Naive thymus-derived CD8-positive, alpha-beta T cell (primary cell): Measurements from ENCODE around the gene CCDC61. TPM values are rescaled to one million over a fixed set of nuclear protein-coding genes. Genes with fewer than 3 reads are reported as not detected.

Source experiments
- ATAC-seq, 2 donors: fragments of 150-1000 bp; cut with Tn5 transposase in 1 of 2; sonication (Bioruptor Pico), chemical (Tn5 transposase) in 1 of 2; 1 replicate in 1 of 2; 2 replicates in 1 of 2; pipeline ENCODE4 v1.10.0; 2021; ENCODE audit warnings: mild to moderate bottlenecking in 2 of 2, moderate library complexity in 2 of 2
- POLR2A ChIA-PET: fragments of 350-600 bp; sonication (Branson Sonifier 250); formaldehyde crosslinking; loops from one replicate; lab custom pipeline; 2021; ENCODE audit warnings: antibody characterized with exemption; lab: Charles Lee
- DNase-seq, 10 donors: peaks; one replicate each; pipeline versions ENCODE4 v3.0.0 to v3.0.0-alpha.2; 2020 to 2022
- H3K27ac Mint-ChIP-seq, 10 donors: one replicate each; pipeline ENCODE4 v1.8.0; 2020 to 2022; ENCODE audit warnings: mild to moderate bottlenecking in 10 of 10, mixed read lengths in 10 of 10, moderate library complexity in 4 of 10, inconsistent platforms in 1 of 10
- H3K27me3 Mint-ChIP-seq, 5 donors: one replicate each; pipeline ENCODE4 v1.8.0; 2021 to 2022; ENCODE audit warnings: mixed read lengths in 5 of 5
- H3K36me3 Mint-ChIP-seq, 3 donors: one replicate each; pipeline ENCODE4 v1.8.0; 2020 to 2022; ENCODE audit warnings: mixed read lengths in 3 of 3, mild to moderate bottlenecking in 2 of 3, inconsistent platforms in 1 of 3
- H3K4me1 Mint-ChIP-seq, 4 donors: one replicate each; pipeline ENCODE4 v1.8.0; 2021 to 2022; ENCODE audit warnings: mixed read lengths in 4 of 4
- H3K4me3 Mint-ChIP-seq, 10 donors: one replicate each; pipeline ENCODE4 v1.8.0; 2020 to 2022; ENCODE audit warnings: mild to moderate bottlenecking in 10 of 10, mixed read lengths in 10 of 10, moderate library complexity in 6 of 10, inconsistent platforms in 1 of 10
- H3K9me3 Mint-ChIP-seq, 9 donors: one replicate each; pipeline ENCODE4 v1.8.0; 2020 to 2022; ENCODE audit warnings: mixed read lengths in 9 of 9, mild to moderate bottlenecking in 3 of 9, inconsistent platforms in 1 of 9, moderate library complexity in 1 of 9
- polyA plus RNA-seq, 3 donors: library from polyadenylated mRNA; unstranded; fragments of 300-500 nt; fragmentation: Illumina TruSeq; gene quantifications; one replicate each; pipeline ENCODE4 v1.2.3, GENCODE V29; 2021
- total RNA-seq, 8 experiments: library from RNA in 2 of 8; stranded (reverse) in 2 of 8; gene quantifications; one replicate each; pipeline ENCODE4 v1.2.3 and lab custom pipeline; 2021 to 2026

The CCDC61 gene
- total and polyA plus RNA-seq, 5 experiments from 2014 or later: 7.9 to 38.9 (median 12.1) TPM

- ATAC-seq (no peak), DNase-seq (no peak)
- Mint-ChIP-seq H3K36me3 (peaks cover 0 to 2% (median 0%) of the 10 kb centered on the region in 3 donors), H3K27ac (no peak overlapping the region), H3K4me3 (no peak overlapping the region), H3K4me1 (no peaks in the 10 kb centered on the region), H3K27me3 (peaks cover 10 to 28% (median 23%) of the 10 kb centered on the region in 5 donors), H3K9me3 (peaks cover 0 to 6% (median 0%) of the 10 kb centered on the region in 9 donors)
- POLR2A ChIA-PET: no interaction called here
Observed at GRCh38 chr19:46035546-46035945, 40.3 kb downstream of the CCDC61 start.

GRCh38 chr19:46035986-46036743 lies 40.9 kb downstream of the CCDC61 start:
- H3K9me3 Mint-ChIP-seq: peaks cover 0 to 6% (median 0%) of the 10 kb centered on the region in 9 donors
- H3K36me3 Mint-ChIP-seq: peaks cover 0 to 2% (median 0%) of the 10 kb centered on the region in 3 donors
- DNase-seq (no peak), ATAC-seq (no peak)
- peaks cover 14 to 33% (median 24%) of the 10 kb centered on the region in 5 donors for H3K27me3 Mint-ChIP-seq
- POLR2A ChIA-PET: interaction anchor here (0.7 kb wide), 1 partner anchor 8 kb away, joined by 4 read pairs; no protein-coding TSS in a partner anchor
- H3K4me3 Mint-ChIP-seq: no peak overlapping the region
- no peaks in the 10 kb centered on the region for H3K4me1 Mint-ChIP-seq
- peak overlapping the region in 1 of 10 donors; percentile 53 for H3K27ac Mint-ChIP-seq

GRCh38 chr19:46036744-46037128 lies 41.5 kb downstream of the CCDC61 start:
- H3K9me3 Mint-ChIP-seq: peaks cover 0 to 6% (median 0%) of the 10 kb centered on the region in 9 donors
- peak overlapping the region in 2 of 10 donors; percentile 25 to 53 for H3K27ac Mint-ChIP-seq
- POLR2A ChIA-PET: interaction anchor here (0.7 kb wide), 1 partner anchor 9 kb away, joined by 4 read pairs; no protein-coding TSS in a partner anchor
- no peaks in the 10 kb centered on the region for H3K4me1 Mint-ChIP-seq
- H3K36me3 Mint-ChIP-seq: peaks cover 0 to 2% (median 0%) of the 10 kb centered on the region in 3 donors
- no peak overlapping the region for H3K4me3 Mint-ChIP-seq
- no peak for ATAC-seq
- no peak for DNase-seq
- H3K27me3 Mint-ChIP-seq: peaks cover 17 to 35% (median 23%) of the 10 kb centered on the region in 5 donors

- no peak overlapping the region for H3K27ac Mint-ChIP-seq
- DNase-seq: no peak
- H3K4me3 Mint-ChIP-seq: no peak overlapping the region
- peaks cover 30 to 69% (median 41%) of the 10 kb centered on the region in 5 donors for H3K27me3 Mint-ChIP-seq
- ATAC-seq: no peak
- peaks cover 2 to 16% (median 5%) of the 10 kb centered on the region in 3 donors for H3K36me3 Mint-ChIP-seq
- POLR2A ChIA-PET: no interaction called here
- H3K4me1 Mint-ChIP-seq: no peaks in the 10 kb centered on the region
- H3K9me3 Mint-ChIP-seq: peaks cover 0 to 23% (median 5%) of the 10 kb centered on the region in 9 donors
Observed at GRCh38 chr19:46040125-46040524, 44.9 kb downstream of the CCDC61 start.

- DNase-seq: no peak
- no peak for ATAC-seq
- Mint-ChIP-seq H3K27ac (no peak within 1 kb of the TSS), H3K36me3 (peaks cover 2 to 16% (median 5%) of the 10 kb centered on the region in 3 donors), H3K4me1 (no peaks in the 10 kb centered on the region), H3K27me3 (peaks cover 35 to 78% (median 45%) of the 10 kb centered on the region in 5 donors), H3K9me3 (peaks cover 0 to 32% (median 9%) of the 10 kb centered on the region in 9 donors), H3K4me3 (no peak within 1 kb of the TSS)
- POLR2A ChIA-PET: no interaction called here
Observed at GRCh38 chr19:46040952-46041500, 45.8 kb downstream of the CCDC61 start, which contains the start of gene IGFL4. TSS of gene IGFL4 (minus strand) at chr19:46041002. CDS start at chr19:46040962, 40 bp downstream.

GRCh38 chr19:46042252-46042883 lies 47.1 kb downstream of the CCDC61 start:
- H3K27me3 Mint-ChIP-seq: peaks cover 39 to 82% (median 55%) of the 10 kb centered on the region in 5 donors

GRCh38 chr19:46043519-46043918 lies 48.3 kb downstream of the CCDC61 start:
- no peak overlapping the region for H3K4me3 Mint-ChIP-seq
- no peak for ATAC-seq
- peaks cover 0 to 43% (median 13%) of the 10 kb centered on the region in 9 donors for H3K9me3 Mint-ChIP-seq
- peaks cover 39 to 93% (median 62%) of the 10 kb centered on the region in 5 donors for H3K27me3 Mint-ChIP-seq
- DNase-seq: no peak
- peaks cover 4 to 16% (median 5%) of the 10 kb centered on the region in 3 donors for H3K36me3 Mint-ChIP-seq
- H3K4me1 Mint-ChIP-seq: no peaks in the 10 kb centered on the region
- POLR2A ChIA-PET: no interaction called here
- no peak overlapping the region for H3K27ac Mint-ChIP-seq

More at GRCh38 chr19:46042252-46042883, 47.1 kb downstream of the CCDC61 start:
- Mint-ChIP-seq H3K27ac (no peak overlapping the region), H3K4me3 (no peak overlapping the region), H3K4me1 (no peaks in the 10 kb centered on the region), H3K9me3 (peaks cover 0 to 37% (median 13%) of the 10 kb centered on the region in 9 donors), H3K36me3 (peaks cover 4 to 16% (median 5%) of the 10 kb centered on the region in 3 donors)
- DNase-seq (no peak), ATAC-seq (no peak)
- POLR2A ChIA-PET: no interaction called here

- POLR2A ChIA-PET: no interaction called here
- no peak overlapping the region for H3K27ac Mint-ChIP-seq
- H3K4me3 Mint-ChIP-seq: no peak overlapping the region
- DNase-seq (no peak), ATAC-seq (no peak)
- H3K27me3 Mint-ChIP-seq: peaks cover 32 to 81% (median 50%) of the 10 kb centered on the region in 5 donors
- no peaks in the 10 kb centered on the region for H3K4me1 Mint-ChIP-seq
- peaks cover 0 to 2% (median 2%) of the 10 kb centered on the region in 3 donors for H3K36me3 Mint-ChIP-seq
- H3K9me3 Mint-ChIP-seq: peaks cover 0 to 39% (median 8%) of the 10 kb centered on the region in 9 donors
Observed at GRCh38 chr19:46049597-46049996, 54.3 kb downstream of the CCDC61 start.

GRCh38 chr19:46052896-46053295 lies 57.6 kb downstream of the CCDC61 start:
- peaks cover 0 to 11% (median 0%) of the 10 kb centered on the region in 9 donors for H3K9me3 Mint-ChIP-seq
- peak overlapping the region in 1 of 10 donors; percentile 3 for H3K27ac Mint-ChIP-seq
- ATAC-seq (no peak), DNase-seq (no peak)
- H3K27me3 Mint-ChIP-seq: peaks cover 31 to 76% (median 42%) of the 10 kb centered on the region in 5 donors
- no peaks in the 10 kb centered on the region for H3K4me1 Mint-ChIP-seq
- H3K4me3 Mint-ChIP-seq: no peak overlapping the region
- H3K36me3 Mint-ChIP-seq: no peaks in the 10 kb centered on the region
- POLR2A ChIA-PET: no interaction called here

- peaks cover 25 to 54% (median 39%) of the 10 kb centered on the region in 5 donors for H3K27me3 Mint-ChIP-seq
- H3K27ac Mint-ChIP-seq: no peak overlapping the region
- H3K4me3 Mint-ChIP-seq: no peak overlapping the region
- H3K36me3 Mint-ChIP-seq: no peaks in the 10 kb centered on the region
- peaks cover 0 to 26% (median 8%) of the 10 kb centered on the region in 9 donors for H3K9me3 Mint-ChIP-seq
- POLR2A ChIA-PET: no interaction called here
- DNase-seq: no peak
- H3K4me1 Mint-ChIP-seq: no peaks in the 10 kb centered on the region
- no peak for ATAC-seq
Observed at GRCh38 chr19:46056536-46056935, 61.3 kb downstream of the CCDC61 start.

GRCh38 chr19:46058778-46059177 lies 63.5 kb downstream of the CCDC61 start:
- H3K27ac Mint-ChIP-seq: no peak overlapping the region
- ATAC-seq: no peak
- no peak overlapping the region for H3K4me3 Mint-ChIP-seq
- peaks cover 25 to 65% (median 43%) of the 10 kb centered on the region in 5 donors for H3K27me3 Mint-ChIP-seq
- no peaks in the 10 kb centered on the region for H3K4me1 Mint-ChIP-seq
- POLR2A ChIA-PET: no interaction called here
- H3K36me3 Mint-ChIP-seq: no peaks in the 10 kb centered on the region
- H3K9me3 Mint-ChIP-seq: peaks cover 0 to 33% (median 8%) of the 10 kb centered on the region in 9 donors
- no peak for DNase-seq

- DNase-seq: no peak
- no peaks in the 10 kb centered on the region for H3K36me3 Mint-ChIP-seq
- H3K9me3 Mint-ChIP-seq: peaks cover 0 to 33% (median 8%) of the 10 kb centered on the region in 9 donors
- POLR2A ChIA-PET: no interaction called here
- ATAC-seq: no peak
- H3K4me3 Mint-ChIP-seq: no peak overlapping the region
- no peaks in the 10 kb centered on the region for H3K4me1 Mint-ChIP-seq
- H3K27me3 Mint-ChIP-seq: peaks cover 32 to 63% (median 47%) of the 10 kb centered on the region in 5 donors
- H3K27ac Mint-ChIP-seq: no peak overlapping the region
Observed at GRCh38 chr19:46060012-46060411, 64.7 kb downstream of the CCDC61 start.
